Vagina (tissue), 2 donors: ENCODE data around the gene WDR70.

ENCODE experiments used
- CTCF ChIP-seq, 3 experiments: fragments of 450-650 bp in 2 of 3; fragments of 200-600 bp in 1 of 3; sonication (generic) in 1 of 3; IDR thresholded peaks; one replicate each; pipeline ENCODE4 v1.5.1; 2017 to 2019; ENCODE audit warnings: antibody characterized with exemption in 3 of 3, mild to moderate bottlenecking in 2 of 3, moderate library complexity in 2 of 3
- POLR2AphosphoS5 ChIP-seq, 2 donors: sonication (generic); formaldehyde crosslinking; IDR thresholded peaks; one replicate each; pipeline ENCODE4 v1.9.0; 2017; ENCODE audit warnings: antibody characterized with exemption in 2 of 2, mild to moderate bottlenecking in 2 of 2, low read depth in 1 of 2; ENCODE audit not compliant: insufficient read depth in 1 of 2

- no peak for TF ChIP-seq POLR2AphosphoS5 (IDR thresholded peaks at IDR 0.05; ENCODE audit: insufficient read depth in 1 of 2, low read depth in 1 of 2)
- TF ChIP-seq CTCF (IDR thresholded peaks at IDR 0.05): no peak
Measured at GRCh38 chr5:37477426-37477825, 98.3 kb downstream of the WDR70 start.
